ENCODE results near the gene SIGLEC11.

- TF ChIP-seq CTCF (IDR thresholded peaks at IDR 0.05) (no peak), POLR2A (IDR thresholded peaks at IDR 0.05) (no peak)
Observed at GRCh38 chr19:49976496-49976895, 15.5 kb upstream of the SIGLEC11 start.

Data from heart left ventricle (tissue), 13 donors.